Measurements from ENCODE around the gene SPTB.

Gene SPTB

DNA sequence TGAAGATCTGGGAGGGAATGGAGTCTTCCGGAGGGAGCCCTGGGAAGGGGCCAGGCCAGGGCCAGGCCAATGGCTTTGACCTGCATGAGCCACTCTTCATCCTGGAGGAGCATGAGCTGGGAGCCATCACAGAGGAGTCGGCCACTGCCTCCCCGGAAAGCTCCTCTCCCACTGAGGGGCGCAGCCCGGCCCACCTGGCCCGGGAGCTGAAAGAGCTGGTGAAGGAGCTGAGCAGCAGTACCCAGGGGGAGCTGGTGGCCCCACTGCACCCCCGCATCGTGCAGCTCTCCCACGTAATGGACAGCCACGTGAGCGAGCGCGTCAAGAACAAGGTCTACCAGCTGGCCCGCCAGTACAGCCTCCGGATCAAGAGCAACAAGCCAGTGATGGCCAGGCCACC, 137.7 kb downstream of the SPTB start:
- DNase-seq: no peak

- DNase-seq: no peak
Observed at GRCh38 chr14:64741200-64741599, 138.5 kb downstream of the SPTB start.

GRCh38 chr14:64738281-64738804, 141.4 kb downstream of the SPTB start:
- no peak for DNase-seq

- no peak for DNase-seq
Observed at GRCh38 chr14:64737391-64738280, 142.1 kb downstream of the SPTB start.

DNA sequence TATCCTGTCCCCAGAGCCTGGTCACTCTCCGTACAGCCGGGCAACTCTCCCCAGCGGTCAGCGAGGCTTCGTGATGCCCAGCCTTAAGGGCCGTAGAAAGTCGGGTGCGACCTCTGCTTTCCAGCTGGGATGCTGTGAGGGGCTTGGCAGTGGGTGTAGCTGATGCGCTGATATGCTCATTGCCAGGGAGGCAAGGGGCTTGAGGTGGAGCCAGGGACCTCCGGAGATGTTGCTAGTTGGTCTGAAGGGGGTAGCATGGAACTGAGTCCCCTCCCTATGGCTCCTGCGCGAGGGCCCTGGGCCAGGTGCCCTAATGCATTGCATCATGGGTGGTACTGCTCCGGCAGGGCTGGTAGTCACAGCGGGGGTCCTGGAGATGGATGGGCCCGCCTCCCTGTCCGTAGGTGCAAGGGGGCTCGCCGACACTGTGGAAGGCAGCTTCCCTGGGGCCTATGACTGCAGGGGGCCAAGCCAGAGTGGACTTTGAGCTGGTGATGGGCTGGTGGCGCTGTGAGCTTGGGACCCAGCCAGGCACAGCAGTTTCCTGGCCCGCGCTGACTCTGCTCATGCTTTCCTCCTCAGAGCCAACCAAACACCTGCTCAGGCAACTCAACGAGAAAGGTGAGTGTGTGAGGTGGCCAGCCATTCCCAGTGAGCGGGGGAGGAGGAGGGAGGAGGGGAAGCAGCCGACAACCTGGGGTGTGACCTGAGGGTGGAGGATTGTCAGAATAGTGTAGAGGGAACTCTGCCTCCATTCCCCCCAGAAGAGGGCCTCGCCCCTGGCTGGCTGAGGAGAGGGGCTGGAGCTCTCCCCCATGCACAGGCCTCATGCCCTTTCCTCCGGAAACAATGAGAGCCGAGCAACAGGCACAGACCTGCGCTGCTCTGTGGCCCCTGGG, 143.2 kb downstream of the SPTB start:
- no peak for DNase-seq

- no peak for DNase-seq
Observed at GRCh38 chr14:64734990-64735389, 144.7 kb downstream of the SPTB start.

- DNase-seq: no peak
Observed at GRCh38 chr14:64733899-64734298, 145.8 kb downstream of the SPTB start.

DNA sequence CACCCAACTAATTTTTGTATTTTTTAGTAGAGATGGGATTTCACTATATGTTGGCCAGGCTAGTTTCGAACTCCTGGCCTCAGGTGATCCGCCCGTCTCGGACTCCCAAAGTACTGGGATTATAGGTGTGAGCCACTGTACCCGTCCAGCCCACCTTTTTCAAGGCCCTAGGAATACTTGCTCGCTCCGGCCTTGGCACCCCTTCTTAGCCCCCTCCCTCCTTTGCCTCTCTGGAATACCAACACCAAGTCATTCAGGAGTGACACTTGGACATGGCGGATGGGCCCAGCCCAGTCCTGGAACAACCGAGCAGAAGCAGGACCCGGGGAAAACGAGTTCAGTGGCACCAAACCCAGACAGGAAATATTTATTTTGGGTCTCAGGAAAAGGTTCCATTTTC, 146.4 kb downstream of the SPTB start:
- no peak for DNase-seq

GRCh38 chr14:64732536-64733120, 147.1 kb downstream of the SPTB start:
- DNase-seq: no peak

- no peak for DNase-seq
Observed at GRCh38 chr14:64732066-64732465, 147.6 kb downstream of the SPTB start.

DNA sequence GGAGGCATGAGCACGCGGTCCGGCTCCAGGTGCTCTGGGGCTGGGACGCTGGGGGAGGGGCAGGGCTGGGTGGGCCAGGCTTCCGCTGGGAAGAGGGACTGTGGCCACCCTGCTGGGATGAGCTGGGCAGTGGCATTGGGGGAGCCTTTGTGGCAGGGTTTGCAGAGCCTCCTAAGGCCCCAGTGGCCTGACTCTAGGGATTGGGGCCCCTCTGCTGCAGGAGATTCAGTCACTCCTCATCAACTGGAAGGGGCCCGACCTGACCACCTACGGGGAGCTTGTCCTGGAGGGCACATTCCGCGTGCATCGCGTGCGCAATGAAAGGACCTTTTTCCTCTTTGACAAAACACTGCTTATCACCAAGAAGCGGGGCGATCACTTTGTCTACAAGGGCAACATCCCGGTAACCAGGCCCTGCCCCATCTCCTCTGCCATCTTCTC, 148.5 kb downstream of the SPTB start:
- DNase-seq: no peak

DNA sequence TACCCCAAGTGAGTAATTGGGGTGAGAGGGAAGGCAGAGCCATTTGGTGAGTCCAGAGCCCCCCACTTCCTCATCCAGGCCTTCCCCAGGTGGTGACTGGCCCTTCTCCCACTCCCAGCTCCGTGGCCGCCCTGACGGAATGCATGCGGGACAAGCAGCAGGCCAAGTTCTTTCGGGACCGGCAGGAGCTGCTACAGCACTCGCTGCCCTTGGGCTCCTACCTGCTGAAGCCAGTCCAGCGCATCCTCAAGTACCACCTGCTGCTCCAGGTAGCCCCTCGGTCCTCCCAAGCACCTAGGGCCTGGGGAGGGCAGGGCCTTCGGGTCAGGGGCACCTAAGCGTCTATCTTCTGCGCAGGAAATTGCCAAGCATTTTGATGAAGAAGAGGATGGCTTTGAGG, 149.0 kb downstream of the SPTB start:
- no peak for DNase-seq

GRCh38 chr14:64730061-64730440, 149.7 kb downstream of the SPTB start:
- DNase-seq: no peak

DNA sequence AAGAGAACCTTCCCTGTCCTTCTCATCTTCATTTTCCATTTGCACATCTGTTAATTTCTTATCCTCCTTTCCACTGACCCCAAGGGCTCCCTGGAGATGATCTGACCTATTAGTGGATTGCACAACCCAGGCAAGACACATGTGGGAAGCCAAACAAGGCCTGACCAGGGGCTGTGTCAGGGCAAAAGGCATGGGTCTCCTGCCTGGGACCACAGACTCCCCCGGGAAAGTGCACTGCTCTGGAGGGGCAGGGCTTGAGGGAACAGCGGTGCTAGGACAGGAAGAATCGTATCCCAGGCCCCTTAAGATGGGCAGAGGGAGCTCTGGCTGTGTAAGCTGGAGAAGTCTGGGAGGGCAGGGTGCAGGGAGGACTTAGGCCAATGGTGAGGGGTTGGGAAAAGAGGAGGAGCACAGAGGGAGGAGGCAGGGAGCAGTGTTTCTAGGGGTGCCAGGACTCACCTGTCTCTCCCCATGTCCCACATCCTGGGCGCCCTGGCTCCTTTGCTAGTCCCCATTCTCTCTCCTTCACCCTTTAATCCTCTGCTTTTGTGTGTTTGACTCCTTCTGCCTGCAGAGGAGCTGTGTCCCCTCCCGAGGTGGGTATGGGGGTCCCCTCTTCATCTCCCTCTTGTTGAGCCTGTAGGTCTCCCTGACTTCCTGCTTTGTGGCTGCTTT, 150.2 kb downstream of the SPTB start:
- no peak for DNase-seq

DNA sequence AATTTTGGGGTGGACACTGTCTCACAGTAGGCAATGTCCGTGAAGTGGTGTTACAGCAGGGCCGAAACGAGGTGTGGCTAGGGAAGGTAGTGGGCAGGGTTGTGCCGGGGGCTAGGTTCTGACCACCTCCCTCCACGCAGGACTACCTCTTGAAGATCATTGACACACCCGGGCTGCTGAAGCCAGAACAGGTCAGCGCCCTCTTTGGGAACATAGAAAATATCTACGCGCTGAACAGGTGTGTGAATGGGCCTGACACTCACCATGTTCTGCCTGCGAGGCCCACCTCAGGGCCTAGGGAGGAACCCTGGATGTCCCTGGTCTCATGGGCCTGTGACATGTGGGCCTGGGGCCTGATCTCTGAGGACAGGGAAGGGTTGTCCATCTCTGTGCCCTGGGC, 150.9 kb downstream of the SPTB start:
- DNase-seq: no peak

- no peak for DNase-seq
Observed at GRCh38 chr14:64728106-64728505, 151.6 kb downstream of the SPTB start.

DNA sequence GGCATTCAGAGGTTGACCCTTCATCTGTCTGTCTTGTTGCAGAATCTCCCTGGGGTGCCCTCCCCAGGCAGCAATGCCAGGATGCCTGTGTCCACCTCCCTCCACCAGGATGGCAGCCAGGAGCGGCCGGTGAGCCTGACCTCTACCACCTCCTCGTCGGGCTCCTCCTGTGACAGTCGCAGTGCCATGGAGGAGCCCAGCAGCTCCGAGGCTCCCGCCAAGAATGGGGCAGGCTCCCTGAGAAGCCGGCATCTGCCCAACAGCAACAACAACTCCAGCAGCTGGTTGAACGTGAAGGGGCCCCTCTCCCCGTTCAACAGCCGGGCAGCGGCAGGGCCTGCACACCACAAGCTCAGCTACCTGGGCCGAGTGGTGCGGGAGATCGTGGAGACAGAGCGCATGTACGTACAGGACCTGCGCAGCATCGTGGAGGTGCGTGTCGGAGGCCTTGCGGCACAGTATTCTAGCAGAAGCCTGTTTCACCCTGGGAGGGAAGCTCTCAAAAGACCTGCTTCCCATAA, 152.1 kb downstream of the SPTB start:
- no peak for DNase-seq

DNA sequence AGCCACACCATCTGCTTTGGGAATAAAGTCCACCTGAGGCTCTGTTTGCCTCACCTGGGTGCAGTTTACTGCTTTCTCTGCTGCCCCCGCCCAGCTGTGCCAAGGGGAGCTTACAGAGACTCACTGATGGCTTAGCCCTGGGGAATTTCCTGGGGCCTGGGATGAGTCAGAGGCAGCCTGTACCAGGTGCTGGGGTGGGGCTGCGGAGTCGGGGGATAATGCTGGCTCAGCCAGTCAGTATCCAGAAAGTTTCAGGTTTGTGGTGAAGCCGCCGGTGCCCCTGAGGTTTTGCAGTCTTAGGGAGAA, 153.2 kb downstream of the SPTB start:
- no peak for DNase-seq

DNA sequence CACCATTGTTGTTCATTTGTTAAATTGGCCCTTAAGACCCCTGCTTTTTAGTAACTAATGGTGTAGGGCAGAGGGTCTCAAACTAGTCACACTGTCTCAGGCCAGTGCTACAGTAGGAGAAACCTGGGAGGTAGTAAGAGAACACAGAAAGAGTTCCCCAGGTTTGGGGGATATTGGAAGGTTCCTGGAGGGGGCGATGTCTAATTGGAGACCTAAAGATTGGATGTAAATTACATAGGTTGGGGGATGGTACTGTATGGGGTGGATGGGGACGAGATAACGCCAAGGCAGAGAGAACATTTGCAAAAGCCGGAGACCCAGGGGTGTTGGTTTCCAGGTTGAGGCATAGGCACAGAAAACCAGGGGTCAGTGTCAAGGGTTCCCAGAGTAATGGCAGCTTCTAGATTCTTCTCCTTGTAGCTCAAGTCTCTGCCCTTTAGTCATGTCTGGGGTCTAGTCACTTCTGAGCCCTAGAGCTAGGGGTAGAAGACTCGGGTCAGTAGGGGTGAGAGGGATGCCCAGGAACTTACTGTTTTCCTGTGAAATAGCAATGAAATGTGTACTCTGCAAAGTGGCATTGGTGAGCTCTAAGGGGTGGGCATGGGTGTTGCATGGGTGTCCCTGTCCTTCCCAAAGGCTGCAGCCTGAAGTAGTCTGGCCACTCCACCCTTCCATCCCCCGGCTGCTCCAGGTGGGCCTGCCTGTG, 153.7 kb downstream of the SPTB start:
- no peak for DNase-seq

DNA sequence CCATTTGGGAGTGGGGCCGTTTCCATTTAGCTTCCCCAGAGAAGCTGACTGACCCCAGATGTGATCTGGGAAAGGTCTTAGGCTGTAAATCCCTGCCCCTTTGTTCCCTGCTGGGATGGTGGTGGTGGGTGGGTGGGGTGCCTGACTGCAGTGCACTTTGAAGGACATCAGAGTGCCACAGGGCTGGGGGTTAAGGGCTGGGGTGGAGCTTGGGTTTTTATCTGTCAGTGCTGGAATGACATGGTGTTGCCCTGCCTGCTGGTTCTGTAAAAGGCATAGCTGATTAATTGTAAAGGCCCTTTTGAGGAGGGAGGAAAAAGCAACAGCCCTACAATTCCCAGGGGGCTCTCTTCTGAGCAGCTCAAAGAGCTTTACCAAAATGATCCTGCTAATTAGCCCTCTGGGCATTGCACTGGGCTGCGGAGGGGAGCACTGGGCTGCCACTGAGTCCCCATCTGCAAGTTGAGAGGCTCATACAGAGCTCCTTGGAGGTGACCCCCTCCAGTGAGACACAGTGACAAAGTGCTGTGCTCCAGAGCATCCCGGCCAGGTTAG, 154.4 kb downstream of the SPTB start:
- DNase-seq: no peak

DNA sequence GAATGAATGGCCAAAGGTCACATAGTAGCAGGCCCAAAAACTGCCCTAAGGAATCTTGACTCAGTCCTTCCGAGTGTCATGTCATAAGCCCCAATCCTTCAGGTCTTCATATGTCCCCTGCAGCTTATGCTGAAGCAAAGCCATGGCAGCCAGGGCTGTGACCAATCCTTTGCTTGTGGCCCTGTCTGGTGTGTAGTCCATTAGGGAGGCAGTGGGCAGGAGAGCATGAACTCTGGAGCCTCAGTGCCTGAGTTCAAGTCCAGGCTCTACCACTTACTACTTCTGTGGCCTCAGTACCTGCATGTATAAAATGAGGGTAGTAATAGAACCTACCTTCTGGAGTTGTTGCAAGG, 155.2 kb downstream of the SPTB start:
- no peak for DNase-seq
